ENCODE data around the gene WDR18. TPM values are rescaled to one million over a fixed set of nuclear protein-coding genes. Genes with fewer than 3 reads are reported as not detected.

The WDR18 gene
- total RNA-seq, 1 experiment from 2014 or later, result 124 TPM

DNA sequence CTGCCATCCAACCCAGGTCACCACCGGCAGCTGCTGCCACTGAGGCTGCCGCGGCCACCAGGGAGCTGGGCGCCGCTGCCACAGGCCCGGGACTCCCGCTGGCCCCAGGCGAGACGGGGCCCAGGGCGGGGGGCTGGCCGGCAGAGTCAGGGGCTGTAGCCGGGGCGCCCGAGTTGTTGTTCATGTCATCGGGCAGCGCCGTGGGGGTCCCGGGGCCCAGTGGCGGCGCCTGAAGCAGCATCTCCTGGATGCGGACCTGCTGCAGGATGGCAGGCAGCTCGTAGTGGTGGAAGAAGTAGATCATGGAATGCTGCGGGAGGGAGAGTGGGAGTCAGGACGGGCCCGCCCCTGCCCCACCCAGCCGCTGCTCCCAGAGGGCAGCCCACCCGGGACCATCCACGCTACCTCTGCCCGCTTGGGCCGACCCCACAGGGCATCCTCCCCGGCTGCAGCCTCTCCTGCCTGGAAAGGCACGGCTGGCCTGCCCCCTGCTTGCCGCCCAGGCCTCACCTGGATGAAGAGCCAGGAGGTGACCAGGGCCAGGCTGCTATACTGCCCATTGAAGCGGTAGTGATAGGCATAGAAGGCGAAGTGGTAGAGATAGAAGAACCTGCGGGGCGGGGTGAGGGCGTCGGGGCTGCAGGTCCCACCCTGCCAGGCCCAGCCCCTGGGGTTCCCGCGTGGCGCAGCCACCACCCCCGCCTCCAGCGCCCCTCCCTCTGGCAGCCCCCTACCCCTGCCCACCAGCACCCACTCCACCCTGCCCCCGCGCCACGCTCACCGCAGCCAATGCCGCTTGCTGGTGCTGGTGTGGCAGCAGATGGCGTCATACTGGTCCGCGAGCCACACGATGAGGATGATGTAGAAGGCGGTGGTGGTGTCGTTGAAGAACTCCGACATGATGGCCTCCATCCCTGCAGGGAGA is 26.7 kb downstream of the WDR18 start:
- Histone ChIP-seq H3K27ac (ENCODE audit: low read depth, low read length) (no peak overlapping the region), H3K9me3 (ENCODE audit: control insufficient read depth in 1 of 2, insufficient read depth in 1 of 2, low read depth in 1 of 2, low read length in 2 of 2) (no peaks in the 10 kb centered on the region), H3K36me3 (ENCODE audit: control insufficient read depth in 1 of 2, insufficient read depth in 2 of 2, low read length in 2 of 2) (peaks cover 3 to 4% of the 10 kb centered on the region in 2 experiments; a peak in 2 of 4 replicates), H3K9me2 (ENCODE audit: insufficient read depth) (no peaks in the 10 kb centered on the region), H3K4me3 (replicated peaks in 1 of 2; ENCODE audit: low read depth in 1 of 2, low read length in 2 of 2) (no peak overlapping the region), H3K79me2 (ENCODE audit: insufficient read depth, low read length) (peaks cover 30% of the 10 kb centered on the region), H3K4me1 (ENCODE audit: control insufficient read depth in 1 of 2, insufficient read depth in 2 of 2, low read length in 2 of 2) (no peaks in the 10 kb centered on the region), H4K20me1 (ENCODE audit: insufficient read depth) (no peaks in the 10 kb centered on the region; the same call in 1 of the 2 replicates), H3K4me2 (ENCODE audit: low read length) (no peak overlapping the region), H3K9ac (ENCODE audit: low read length) (no peak overlapping the region), H3K27me3 (ENCODE audit: insufficient read depth, low read length) (no peaks in the 10 kb centered on the region), H2AFZ (ENCODE audit: low read depth, low read length, poor library complexity, severe bottlenecking) (no peak overlapping the region)
- no TSS peak for BruUV-seq (replicated peaks)
- RAD21 ChIA-PET (ENCODE audit: low non-redundant PET in 1 of 2, low total read pairs in 2 of 2, uncharacterized antibody in 2 of 2, unreplicated experiment in 2 of 2), result no interaction called here
- POLR2A ChIA-PET, result no interaction called here
- TF ChIP-seq SIN3A (IDR thresholded peaks at IDR 0.05; ENCODE audit: low read depth) (no peak), RAD21 (IDR thresholded peaks at IDR 0.05; ENCODE audit: low read depth) (no peak), CEBPB (IDR thresholded peaks at IDR 0.05; ENCODE audit: low read depth) (no peak), ZFX (IDR thresholded peaks at IDR 0.05) (no peak), ELF1 (IDR thresholded peaks at IDR 0.05; ENCODE audit: borderline replicate concordance, low read depth) (no peak), POLR2AphosphoS5 (IDR thresholded peaks at IDR 0.05; ENCODE audit: low read depth, low read length) (no peak), EZH2phosphoT487 (IDR thresholded peaks at IDR 0.05; ENCODE audit: borderline replicate concordance) (no peak)
- TF ChIP-seq, protein P1, sequence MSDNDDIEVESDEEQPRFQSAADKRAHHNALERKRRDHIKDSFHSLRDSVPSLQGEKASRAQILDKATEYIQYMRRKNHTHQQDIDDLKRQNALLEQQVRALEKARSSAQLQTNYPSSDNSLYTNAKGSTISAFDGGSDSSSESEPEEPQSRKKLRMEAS (IDR thresholded peaks at IDR 0.05), result no peak
- TF ChIP-seq, protein P2, sequence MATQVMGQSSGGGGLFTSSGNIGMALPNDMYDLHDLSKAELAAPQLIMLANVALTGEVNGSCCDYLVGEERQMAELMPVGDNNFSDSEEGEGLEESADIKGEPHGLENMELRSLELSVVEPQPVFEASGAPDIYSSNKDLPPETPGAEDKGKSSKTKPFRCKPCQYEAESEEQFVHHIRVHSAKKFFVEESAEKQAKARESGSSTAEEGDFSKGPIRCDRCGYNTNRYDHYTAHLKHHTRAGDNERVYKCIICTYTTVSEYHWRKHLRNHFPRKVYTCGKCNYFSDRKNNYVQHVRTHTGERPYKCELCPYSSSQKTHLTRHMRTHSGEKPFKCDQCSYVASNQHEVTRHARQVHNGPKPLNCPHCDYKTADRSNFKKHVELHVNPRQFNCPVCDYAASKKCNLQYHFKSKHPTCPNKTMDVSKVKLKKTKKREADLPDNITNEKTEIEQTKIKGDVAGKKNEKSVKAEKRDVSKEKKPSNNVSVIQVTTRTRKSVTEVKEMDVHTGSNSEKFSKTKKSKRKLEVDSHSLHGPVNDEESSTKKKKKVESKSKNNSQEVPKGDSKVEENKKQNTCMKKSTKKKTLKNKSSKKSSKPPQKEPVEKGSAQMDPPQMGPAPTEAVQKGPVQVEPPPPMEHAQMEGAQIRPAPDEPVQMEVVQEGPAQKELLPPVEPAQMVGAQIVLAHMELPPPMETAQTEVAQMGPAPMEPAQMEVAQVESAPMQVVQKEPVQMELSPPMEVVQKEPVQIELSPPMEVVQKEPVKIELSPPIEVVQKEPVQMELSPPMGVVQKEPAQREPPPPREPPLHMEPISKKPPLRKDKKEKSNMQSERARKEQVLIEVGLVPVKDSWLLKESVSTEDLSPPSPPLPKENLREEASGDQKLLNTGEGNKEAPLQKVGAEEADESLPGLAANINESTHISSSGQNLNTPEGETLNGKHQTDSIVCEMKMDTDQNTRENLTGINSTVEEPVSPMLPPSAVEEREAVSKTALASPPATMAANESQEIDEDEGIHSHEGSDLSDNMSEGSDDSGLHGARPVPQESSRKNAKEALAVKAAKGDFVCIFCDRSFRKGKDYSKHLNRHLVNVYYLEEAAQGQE (IDR thresholded peaks at IDR 0.05; ENCODE audit: low read depth), result no peak
- no peak for DNase-seq (ENCODE audit: low read depth, low spot score)
- CTCF ChIA-PET, result no interaction called here
- intact Hi-C loops (cut with micrococcal nuclease), result no loop called here
- no peak for ATAC-seq

Measured in HCT116 (cell line).